ENCODE measurements around the gene BTG1. TPM values are rescaled to one million over a fixed set of nuclear protein-coding genes. Genes with fewer than 3 reads are reported as not detected.
A peak's percentile ranks its signal among the peaks of the same experiment; 100 is the strongest.

The BTG1 gene
- total and polyA plus RNA-seq, 9 of the 15 experiments (the other 6 are each of a cell fraction or from before 2014, with no cell fraction given), result 3.7 to 28.6 (median 7.4) TPM

DNA sequence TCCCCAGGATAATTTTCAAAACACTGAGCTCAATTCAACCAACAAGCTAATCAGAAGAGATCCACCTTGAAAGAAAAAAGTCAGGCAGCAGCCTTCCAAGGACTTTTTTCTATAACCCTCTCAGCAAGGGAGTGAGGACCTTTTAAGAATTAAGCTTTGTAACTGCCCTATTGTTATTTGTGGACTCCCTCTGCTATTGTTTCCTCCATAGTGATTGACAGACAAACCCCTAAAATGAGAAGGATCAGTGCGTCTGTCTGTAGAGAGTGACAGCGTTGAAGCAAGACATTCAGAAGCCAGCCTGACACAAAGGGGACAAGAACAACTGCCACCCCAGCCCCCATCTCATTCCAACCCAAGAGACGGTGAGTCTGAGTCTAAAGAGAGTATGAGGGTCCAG is 30.3 kb upstream of the BTG1 start:
- no peaks in the 10 kb centered on the region for H3K4me1 ChIP-seq (replicated peaks in 1 of 2; ENCODE audit: control insufficient read depth in 2 of 2, insufficient read depth in 2 of 2, low read length in 2 of 2)
- no peak for TF ChIP-seq NR1H2 (CRISPR knock-in tag; IDR thresholded peaks at IDR 0.05)
- TF ChIP-seq, protein P1, sequence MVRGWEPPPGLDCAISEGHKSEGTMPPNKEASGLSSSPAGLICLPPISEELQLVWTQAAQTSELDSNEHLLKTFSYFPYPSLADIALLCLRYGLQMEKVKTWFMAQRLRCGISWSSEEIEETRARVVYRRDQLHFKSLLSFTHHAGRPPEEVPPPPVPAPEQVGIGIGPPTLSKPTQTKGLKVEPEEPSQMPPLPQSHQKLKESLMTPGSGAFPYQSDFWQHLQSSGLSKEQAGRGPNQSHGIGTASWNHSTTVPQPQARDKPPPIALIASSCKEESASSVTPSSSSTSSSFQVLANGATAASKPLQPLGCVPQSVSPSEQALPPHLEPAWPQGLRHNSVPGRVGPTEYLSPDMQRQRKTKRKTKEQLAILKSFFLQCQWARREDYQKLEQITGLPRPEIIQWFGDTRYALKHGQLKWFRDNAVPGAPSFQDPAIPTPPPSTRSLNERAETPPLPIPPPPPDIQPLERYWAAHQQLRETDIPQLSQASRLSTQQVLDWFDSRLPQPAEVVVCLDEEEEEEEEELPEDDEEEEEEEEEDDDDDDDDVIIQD (CRISPR knock-in tag; IDR thresholded peaks at IDR 0.05), result no peak
- TF ChIP-seq, protein P2, sequence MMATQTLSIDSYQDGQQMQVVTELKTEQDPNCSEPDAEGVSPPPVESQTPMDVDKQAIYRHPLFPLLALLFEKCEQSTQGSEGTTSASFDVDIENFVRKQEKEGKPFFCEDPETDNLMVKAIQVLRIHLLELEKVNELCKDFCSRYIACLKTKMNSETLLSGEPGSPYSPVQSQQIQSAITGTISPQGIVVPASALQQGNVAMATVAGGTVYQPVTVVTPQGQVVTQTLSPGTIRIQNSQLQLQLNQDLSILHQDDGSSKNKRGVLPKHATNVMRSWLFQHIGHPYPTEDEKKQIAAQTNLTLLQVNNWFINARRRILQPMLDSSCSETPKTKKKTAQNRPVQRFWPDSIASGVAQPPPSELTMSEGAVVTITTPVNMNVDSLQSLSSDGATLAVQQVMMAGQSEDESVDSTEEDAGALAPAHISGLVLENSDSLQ (IDR thresholded peaks at IDR 0.05), result peak; percentile 34; the same call in 1 of the 2 replicates
- ATAC-seq, result no peak
- H3K27me3 ChIP-seq (ENCODE audit: control insufficient read depth in 2 of 2, insufficient read depth in 2 of 2, low read length in 2 of 2), result no peaks in the 10 kb centered on the region
- H3K79me2 ChIP-seq (ENCODE audit: control insufficient read depth, insufficient read depth, low read length), result no peaks in the 10 kb centered on the region
- no peak overlapping the region for H3K9ac ChIP-seq (ENCODE audit: insufficient read depth in 1 of 2, low read depth in 2 of 2, low read length in 2 of 2)
- no peak overlapping the region for H3K27ac ChIP-seq (ENCODE audit: extremely low read depth, low read depth, low read length)
- no peak overlapping the region; the same call in 1 of the 2 replicates for H2AFZ ChIP-seq (ENCODE audit: low read depth, low read length)
- in situ Hi-C loops (cut with MboI), result no loop called here
- no peaks in the 10 kb centered on the region for H3K9me1 ChIP-seq (ENCODE audit: control insufficient read depth, insufficient read depth, low read length)
- WGBS (ENCODE audit: insufficient coverage, low coverage, missing lambda C conversion rate), result 56% methylated on average over 3 of the region's 3 CpGs
- no peaks in the 10 kb centered on the region for H4K20me1 ChIP-seq (replicated peaks; ENCODE audit: control insufficient read depth, insufficient read depth, low read length)
- no peak overlapping the region for H3K4me2 ChIP-seq (ENCODE audit: insufficient read depth, low read length)
- DNase-seq (ENCODE audit: extremely low read depth in 1 of 4, low spot score in 3 of 4), result no peak
- intact Hi-C loops (cut with micrococcal nuclease), result no loop called here
- no peaks in the 10 kb centered on the region; the same call in 1 of the 2 replicates for H3K9me3 ChIP-seq (replicated peaks; ENCODE audit: control insufficient read depth, insufficient read depth, low read depth, low read length)
- H3K36me3 ChIP-seq (ENCODE audit: control insufficient read depth, insufficient read depth, low read length), result no peaks in the 10 kb centered on the region
- no peak overlapping the region for H3K4me3 ChIP-seq
- BruUV-seq (replicated peaks), result no TSS peak
- POLR2A ChIA-PET, result interaction anchor here (1.5 kb wide), 1 partner anchor 31 kb away, joined by 5 read pairs; the partner anchor contains the start of gene BTG1
- FAIRE-seq, result no peak
- CTCF ChIA-PET (ENCODE audit: low intra/inter-chr PET ratio), result no interaction called here

Measured in K562 (cell line).